GM12801 (cell line): ENCODE data around the gene SLC37A1.

Experiments used
- TF ChIP-seq, protein P1 (sequence below): IDR thresholded peaks from one replicate; pipeline ENCODE4 v1.5.1; 2011; ENCODE audit warnings: control low read depth; ENCODE audit not compliant: insufficient read length; ENCODE audit errors: extremely low read depth

SLC37A1 gene

GRCh38 chr21:42554251-42554961 is 40.8 kb downstream of the SLC37A1 start:
- TF ChIP-seq, protein P1, sequence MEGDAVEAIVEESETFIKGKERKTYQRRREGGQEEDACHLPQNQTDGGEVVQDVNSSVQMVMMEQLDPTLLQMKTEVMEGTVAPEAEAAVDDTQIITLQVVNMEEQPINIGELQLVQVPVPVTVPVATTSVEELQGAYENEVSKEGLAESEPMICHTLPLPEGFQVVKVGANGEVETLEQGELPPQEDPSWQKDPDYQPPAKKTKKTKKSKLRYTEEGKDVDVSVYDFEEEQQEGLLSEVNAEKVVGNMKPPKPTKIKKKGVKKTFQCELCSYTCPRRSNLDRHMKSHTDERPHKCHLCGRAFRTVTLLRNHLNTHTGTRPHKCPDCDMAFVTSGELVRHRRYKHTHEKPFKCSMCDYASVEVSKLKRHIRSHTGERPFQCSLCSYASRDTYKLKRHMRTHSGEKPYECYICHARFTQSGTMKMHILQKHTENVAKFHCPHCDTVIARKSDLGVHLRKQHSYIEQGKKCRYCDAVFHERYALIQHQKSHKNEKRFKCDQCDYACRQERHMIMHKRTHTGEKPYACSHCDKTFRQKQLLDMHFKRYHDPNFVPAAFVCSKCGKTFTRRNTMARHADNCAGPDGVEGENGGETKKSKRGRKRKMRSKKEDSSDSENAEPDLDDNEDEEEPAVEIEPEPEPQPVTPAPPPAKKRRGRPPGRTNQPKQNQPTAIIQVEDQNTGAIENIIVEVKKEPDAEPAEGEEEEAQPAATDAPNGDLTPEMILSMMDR: no peak

GRCh38 chr21:42555756-42556438 is 42.2 kb downstream of the SLC37A1 start:
- TF ChIP-seq, protein P1: no peak

GRCh38 chr21:42556476-42556875 is 42.8 kb downstream of the SLC37A1 start:
- TF ChIP-seq, protein P1: no peak

GRCh38 chr21:42556960-42557359 is 43.3 kb downstream of the SLC37A1 start:
- TF ChIP-seq, protein P1: no peak

GRCh38 chr21:42557420-42557819 is 43.8 kb downstream of the SLC37A1 start:
- TF ChIP-seq, protein P1: no peak

DNA sequence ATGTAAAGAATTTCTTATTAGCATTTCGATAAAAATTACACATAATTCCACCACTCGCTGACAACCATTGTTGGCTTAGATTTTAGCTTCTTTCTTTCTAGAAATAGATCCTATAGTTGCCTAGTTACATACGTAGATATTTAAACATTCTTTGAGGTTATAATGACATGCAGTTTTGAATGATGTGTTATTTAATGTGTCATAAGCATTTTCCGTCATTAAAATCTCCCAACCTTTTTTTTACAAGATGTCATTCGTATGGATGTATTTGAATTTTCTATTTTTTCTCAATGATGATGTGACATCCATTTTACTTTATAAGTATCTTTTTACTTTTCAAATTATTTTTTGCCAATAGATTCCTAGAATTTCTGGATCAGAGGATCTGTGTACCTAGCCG is 44.7 kb downstream of the SLC37A1 start:
- TF ChIP-seq, protein P1: no peak

- TF ChIP-seq, protein P1: no peak
Measured at GRCh38 chr21:42558846-42559245, 45.2 kb downstream of the SLC37A1 start.
